Adipose tissue (tissue), 3 donors: ENCODE data around the gene TSPEAR. TPM values are rescaled to one million over a fixed set of nuclear protein-coding genes. Genes with fewer than 3 reads are reported as not detected.
"Not testable (repeated sequence)": the region's sequence is repeated elsewhere in the genome, so short reads cannot be mapped to it uniquely, and the experiment has no call there.

ENCODE experiments used
- H3K27ac ChIP-seq: one replicate; pipeline ENCODE4 v1.5.1; 2013; ENCODE audit warnings: low read depth, low read length
- WGBS, 3 donors: extraction: QIAGEN DNeasy Blood & Tissue Kit; methylation state at CpG; one replicate each; pipeline ENCODE4 v1.1.7; 2013; 5-methylcytosine and 5-hydroxymethylcytosine counted together
- polyA plus RNA-seq, 3 donors: library from polyadenylated mRNA; stranded (reverse); fragments of 200-250 nt; gene quantifications; one replicate each; pipeline ENCODE4 v1.2.3, GENCODE V29; 2013
- donor health status: healthy with polysubstance abuse.
- donor health status: Bipolar disorder and iron deficiency.
- donor health status: healthy.

TSPEAR gene
- polyA plus RNA-seq, 3 donors = 0.07 to 0.56 (median 0.10) TPM

DNA sequence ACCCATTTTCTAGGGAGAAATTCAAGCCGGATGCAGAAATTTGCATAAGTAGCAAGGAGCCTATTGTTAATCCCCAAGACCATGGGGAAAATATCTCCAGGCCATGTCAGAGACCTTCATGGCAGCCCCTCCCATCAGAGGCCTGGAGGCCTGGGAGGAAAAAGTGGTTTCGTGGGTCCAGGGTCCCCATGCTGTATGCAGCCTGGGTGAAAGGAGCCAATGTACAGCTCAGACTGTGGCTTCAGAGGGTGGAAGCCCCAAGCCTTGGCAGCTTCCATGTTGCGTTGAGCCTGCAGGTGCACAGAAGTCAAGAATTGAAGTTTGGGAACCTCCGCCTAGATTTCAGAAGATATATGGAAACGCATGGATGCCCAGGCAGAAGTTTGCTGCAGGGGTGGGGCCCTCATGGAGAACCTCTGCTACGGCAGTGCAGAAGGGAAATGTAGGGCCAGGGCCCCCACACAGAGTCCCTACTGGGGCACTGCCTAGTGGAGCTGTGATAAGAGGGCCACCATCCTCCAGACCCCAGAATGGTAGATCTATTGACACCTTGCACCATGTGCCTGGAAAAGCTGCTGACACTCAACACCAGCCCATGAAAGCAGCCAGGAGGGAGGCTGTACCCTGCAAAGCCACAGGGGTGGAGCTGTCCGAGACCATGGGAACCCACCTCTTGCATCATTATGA, 101.1 kb downstream of the TSPEAR start:
- H3K27ac ChIP-seq = not testable (repeated sequence)
- 91 to 96% (median 93%) methylated on average over 7 of the region's 7 CpGs for WGBS, 3 donors

- no peak overlapping the region for H3K27ac ChIP-seq
Measured at GRCh38 chr21:44609193-44609592, 102.2 kb downstream of the TSPEAR start.

DNA sequence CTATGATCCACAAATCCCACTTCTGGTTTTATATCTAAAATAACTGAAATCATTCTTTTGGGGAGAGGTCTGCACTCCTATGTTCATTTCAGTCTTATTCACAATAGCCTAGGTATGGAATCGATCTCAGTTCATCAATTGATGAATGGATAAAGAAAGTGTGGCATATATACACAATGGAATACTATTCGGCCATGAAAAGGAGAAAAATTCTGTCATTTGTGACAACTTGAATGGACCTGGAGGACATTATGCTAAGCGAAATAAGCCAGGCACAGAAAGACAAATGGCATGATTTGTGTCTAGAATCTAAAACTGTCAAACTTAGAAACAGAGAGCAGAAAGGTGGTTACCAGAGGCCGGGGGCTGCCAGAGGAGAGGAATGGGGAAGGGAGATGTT, 104.9 kb downstream of the TSPEAR start:
- no peak overlapping the region for H3K27ac ChIP-seq
- WGBS, 3 donors = 74 to 76% (median 74%) methylated on average over 4 of the region's 4 CpGs

GRCh38 chr21:44603911-44604310, 107.5 kb downstream of the TSPEAR start:
- H3K27ac ChIP-seq = no peak overlapping the region
- 77 to 87% (median 85%) methylated on average over 8 of the region's 8 CpGs for WGBS, 3 donors

- WGBS, 3 donors = 53 to 56% (median 55%) methylated on average over 16 to 17 of the region's 17 CpGs
- no peak overlapping the region for H3K27ac ChIP-seq
Measured at GRCh38 chr21:44603109-44603875, 108.1 kb downstream of the TSPEAR start.

DNA sequence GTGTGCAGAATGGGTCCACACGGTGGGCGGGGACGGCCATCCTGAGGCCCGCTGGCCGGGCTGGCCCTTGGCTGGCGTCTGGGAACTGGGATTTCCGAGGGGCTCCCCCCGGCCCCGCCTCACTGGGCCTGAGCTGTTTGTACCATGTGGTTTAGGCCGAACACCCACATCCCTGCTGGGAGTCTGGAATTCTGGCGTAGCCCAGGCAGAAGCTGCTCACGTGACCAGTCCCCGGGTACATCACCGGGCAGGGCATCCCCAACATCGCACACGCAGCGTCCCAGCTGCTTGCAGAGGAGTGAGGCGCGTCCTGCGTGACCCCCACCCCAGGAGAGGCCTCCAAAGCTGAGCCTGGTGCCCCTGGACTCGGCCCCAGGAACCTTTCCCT, 108.9 kb downstream of the TSPEAR start:
- 67 to 77% (median 76%) methylated on average over 18 to 21 of the region's 21 CpGs for WGBS, 3 donors

DNA sequence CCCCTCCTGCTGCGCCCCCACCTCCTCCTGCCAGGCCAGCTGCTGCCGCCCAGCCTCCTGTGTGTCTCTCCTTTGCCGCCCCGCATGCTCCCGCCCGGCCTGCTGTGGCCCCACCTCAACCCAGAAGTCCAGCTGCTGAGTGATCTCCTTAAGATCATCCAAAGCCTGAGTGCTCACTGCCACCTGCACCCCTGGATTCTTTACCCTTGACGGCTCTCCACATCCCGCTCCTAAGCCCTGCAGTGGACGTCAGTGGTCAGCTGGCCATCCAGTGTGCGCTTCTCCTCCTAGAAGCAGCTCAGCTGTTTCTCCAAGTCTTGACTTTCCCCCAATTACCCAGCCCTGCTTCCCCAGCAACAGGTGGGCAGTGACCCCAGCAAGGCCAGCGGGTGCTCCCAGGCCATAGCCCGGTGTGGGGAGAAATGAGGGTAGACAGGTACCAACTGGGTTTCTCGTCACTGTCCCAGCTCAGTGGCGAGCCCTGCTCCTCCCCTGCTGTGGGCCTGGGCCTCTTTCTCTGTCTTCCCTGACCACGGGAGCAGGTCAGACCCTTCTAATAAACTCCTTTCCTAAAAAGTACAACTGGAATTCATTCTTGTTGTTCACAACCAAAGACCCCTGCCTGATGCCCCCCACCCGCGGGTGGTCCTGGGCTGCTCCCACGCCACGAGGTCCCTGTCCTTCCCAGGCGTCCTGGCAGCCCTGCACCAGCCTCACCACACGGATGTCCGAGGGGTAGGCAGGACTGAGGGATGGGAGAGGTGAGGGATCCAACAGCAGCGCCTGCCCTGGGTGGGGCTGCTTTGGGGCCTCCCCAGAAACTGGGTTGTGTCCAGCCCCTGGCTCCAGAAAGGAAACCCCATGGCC, 109.5 kb downstream of the TSPEAR start:
- H3K27ac ChIP-seq = no peak overlapping the region
- 57 to 76% (median 75%) methylated on average over 21 to 23 of the region's 23 CpGs for WGBS, 3 donors

More for the DNA sequence above, 108.9 kb downstream of the TSPEAR start:
- H3K27ac ChIP-seq = no peak overlapping the region

DNA sequence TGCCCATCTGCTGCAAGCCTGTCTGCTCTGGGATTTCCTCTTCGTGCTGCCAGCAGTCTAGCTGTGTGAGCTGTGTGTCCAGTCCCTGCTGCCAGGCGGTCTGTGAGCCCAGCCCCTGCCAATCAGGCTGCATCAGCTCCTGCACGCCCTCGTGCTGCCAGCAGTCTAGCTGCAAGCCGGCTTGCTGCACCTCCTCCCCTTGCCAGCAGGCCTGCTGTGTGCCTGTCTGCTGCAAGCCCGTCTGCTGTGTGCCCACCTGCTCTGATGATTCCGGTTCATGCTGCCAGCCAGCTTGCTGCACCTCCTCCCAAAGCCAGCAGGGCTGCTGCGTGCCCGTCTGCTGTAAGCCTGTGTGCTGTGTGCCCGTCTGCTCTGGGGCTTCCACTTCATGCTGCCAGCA, 110.3 kb downstream of the TSPEAR start:
- H3K27ac ChIP-seq = not testable (repeated sequence)
- WGBS, 3 donors = 58 to 76% (median 74%) methylated on average over 6 to 10 of the region's 10 CpGs

GRCh38 chr21:44600118-44600978, 111.0 kb downstream of the TSPEAR start, which contains the start of gene KRTAP10-7:
TSS of gene KRTAP10-7 (plus strand) at chr21:44600597. CDS start at chr21:44600622, 25 bp downstream.
- 62 to 76% (median 67%) methylated on average over 15 to 23 of the region's 23 CpGs for WGBS, 3 donors
- H3K27ac ChIP-seq = not testable (repeated sequence)

DNA sequence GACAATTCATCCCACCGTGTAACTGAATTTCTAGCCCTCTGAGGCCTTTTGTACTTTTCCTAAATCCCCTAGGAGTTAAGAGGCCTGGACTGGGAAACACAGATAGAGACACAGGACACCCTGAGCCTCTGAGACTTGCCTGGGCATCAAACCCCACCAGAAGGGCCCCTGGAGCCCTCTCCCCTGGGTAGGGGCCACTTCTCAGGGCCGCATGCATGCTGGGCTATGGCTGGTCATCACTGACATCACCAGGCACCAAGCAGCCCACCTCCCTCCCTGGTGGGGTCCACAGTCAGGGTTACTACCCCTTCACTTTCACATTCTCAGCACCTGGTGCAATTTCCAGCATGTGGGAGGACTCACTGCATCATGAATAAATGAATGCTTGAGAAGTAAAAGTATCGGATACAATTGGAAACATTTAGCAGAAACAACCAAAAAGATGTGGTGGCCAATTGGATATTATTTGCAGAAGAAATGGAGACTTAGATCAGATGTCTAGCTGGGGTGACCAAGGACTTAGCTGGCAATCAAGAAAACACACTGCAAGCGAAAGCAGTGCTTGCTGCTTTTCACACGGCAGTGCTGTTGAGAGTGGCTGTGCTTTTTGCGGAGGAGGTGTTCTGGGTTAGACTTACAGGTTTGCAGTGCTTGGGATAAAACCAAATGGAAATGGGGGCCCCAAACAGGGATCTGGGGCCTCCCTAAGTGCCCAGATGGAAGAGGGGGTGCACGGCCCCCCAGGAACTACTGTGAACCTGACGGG, 111.9 kb downstream of the TSPEAR start:
- H3K27ac ChIP-seq = no peak overlapping the region
- 79 to 84% (median 83%) methylated on average over 8 of the region's 8 CpGs for WGBS, 3 donors

- H3K27ac ChIP-seq = no peak overlapping the region
- 59 to 75% (median 75%) methylated on average over 11 of the region's 11 CpGs for WGBS, 3 donors
Measured at GRCh38 chr21:44598061-44598460, 113.3 kb downstream of the TSPEAR start.

DNA sequence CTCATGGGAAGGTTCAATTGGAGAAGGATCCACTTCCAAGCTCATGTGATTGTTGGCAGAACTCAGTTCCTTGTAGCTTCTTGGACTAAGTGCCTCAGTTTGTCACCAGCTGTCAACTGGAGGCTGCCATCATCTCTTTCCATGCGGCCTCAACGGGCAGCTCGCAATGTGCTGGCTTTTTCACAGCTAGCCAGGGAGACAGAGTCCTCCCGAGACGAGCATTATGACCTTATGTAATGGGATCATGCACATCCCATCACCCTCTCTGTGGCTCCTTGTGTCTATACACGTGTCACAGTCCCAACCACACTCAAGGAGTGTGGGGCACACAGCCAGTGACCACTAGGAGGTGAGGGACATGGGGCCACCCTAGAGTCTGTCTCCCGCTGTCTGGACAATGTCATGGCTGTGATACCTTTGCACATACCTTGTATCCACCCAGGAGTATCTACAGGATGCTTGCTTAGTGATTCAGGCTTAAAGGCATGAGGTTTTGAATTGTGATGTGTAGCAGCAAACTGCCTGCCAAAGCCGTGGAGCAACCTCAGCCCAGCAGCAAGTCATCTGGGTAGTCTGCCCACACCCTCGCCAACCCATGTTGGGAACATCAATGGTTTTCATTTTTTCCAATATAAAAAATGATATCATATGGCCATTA, 115.2 kb downstream of the TSPEAR start:
- H3K27ac ChIP-seq = no peak overlapping the region
- WGBS, 3 donors = 71 to 82% (median 81%) methylated on average over 9 of the region's 9 CpGs

GRCh38 chr21:44595524-44595923, 115.8 kb downstream of the TSPEAR start:
- H3K27ac ChIP-seq = no peak overlapping the region
- 59 to 78% (median 74%) methylated on average over 6 of the region's 6 CpGs for WGBS, 3 donors

- 69 to 80% (median 76%) methylated on average over 12 of the region's 12 CpGs for WGBS, 3 donors
- H3K27ac ChIP-seq = no peak overlapping the region
Measured at GRCh38 chr21:44594406-44594916, 116.9 kb downstream of the TSPEAR start.

- 41 to 65% (median 55%) methylated on average over 20 of the region's 20 CpGs for WGBS, 3 donors
- H3K27ac ChIP-seq = no peak overlapping the region
Measured at GRCh38 chr21:44593598-44594405, 117.6 kb downstream of the TSPEAR start.
